WERI-Rb-1 (cell line): ENCODE measurements around the gene TRIO.
"Not testable (repeated sequence)": the region's sequence is repeated elsewhere in the genome, so short reads cannot be mapped to it uniquely, and the experiment has no call there.

Source experiments
- DNase-seq: peaks from one replicate; pipeline ENCODE4 v3.0.0-alpha.2; 2020
- H3K27ac ChIP-seq: fragments of 250-450 bp; sonication (Bioruptor Pico); 2 replicates; pipeline ENCODE4 v1.5.1; 2020; ENCODE audit warnings: mild to moderate bottlenecking, moderate library complexity
- H3K27me3 ChIP-seq: fragments of 250-450 bp; sonication (Bioruptor Pico); 2 replicates; pipeline ENCODE4 v1.5.1; 2021; ENCODE audit warnings: mild to moderate bottlenecking, low read depth, moderate library complexity; ENCODE audit not compliant: insufficient read depth, severe bottlenecking
- H3K36me3 ChIP-seq: fragments of 250-450 bp; sonication (Bioruptor Pico); 2 replicates; pipeline ENCODE4 v1.5.1; 2020; ENCODE audit warnings: mild to moderate bottlenecking, moderate library complexity
- H3K4me3 ChIP-seq: 2 replicates; pipeline ENCODE4 v1.5.1; 2011; ENCODE audit warnings: low read depth, mild to moderate bottlenecking, control low read depth, low read length
- H3K9me3 ChIP-seq: fragments of 250-450 bp; sonication (Bioruptor Pico); 2 replicates; pipeline ENCODE4 v1.5.1; 2021; ENCODE audit warnings: mild to moderate bottlenecking, moderate library complexity; ENCODE audit not compliant: severe bottlenecking
- CTCF ChIP-seq: IDR thresholded peaks from 2 replicates; pipeline ENCODE4 v1.5.1; 2011; ENCODE audit warnings: low read depth, mild to moderate bottlenecking, control low read depth, inconsistent platforms, low read length

Gene TRIO

GRCh38 chr5:14429101-14430050 is 286.2 kb downstream of the TRIO start:
- TF ChIP-seq CTCF: no peak
- Histone ChIP-seq H3K27ac (no peak overlapping the region), H3K36me3 (no peaks in the 10 kb centered on the region), H3K27me3 (no peaks in the 10 kb centered on the region), H3K9me3 (no peaks in the 10 kb centered on the region), H3K4me3 (no peak overlapping the region)
- DNase-seq: no peak

DNA sequence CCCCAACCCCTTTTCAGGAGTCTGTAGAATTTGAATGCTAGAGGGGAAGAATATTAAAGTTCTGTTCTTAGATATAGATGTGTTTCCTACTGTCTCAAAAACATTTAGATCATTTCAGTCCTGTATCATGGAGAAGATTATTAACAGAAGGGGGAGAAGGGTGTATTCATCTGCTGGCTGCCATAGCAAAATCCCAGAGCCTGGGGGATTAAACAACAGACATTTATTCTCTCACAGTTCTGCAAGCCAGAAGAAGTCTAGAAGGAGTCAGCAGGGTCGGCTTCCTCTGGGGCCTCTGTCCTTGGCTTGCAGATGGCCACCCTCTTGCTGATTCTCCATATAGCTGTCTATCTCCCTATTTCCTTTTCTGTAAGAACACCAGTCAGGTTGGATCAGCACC is 288.4 kb downstream of the TRIO start:
- TF ChIP-seq CTCF: no peak
- Histone ChIP-seq H3K36me3 (no peaks in the 10 kb centered on the region), H3K4me3 (no peak overlapping the region), H3K27me3 (no peaks in the 10 kb centered on the region), H3K27ac (no peak overlapping the region), H3K9me3 (no peaks in the 10 kb centered on the region)
- no peak for DNase-seq

- H3K36me3 ChIP-seq: no peaks in the 10 kb centered on the region
- H3K4me3 ChIP-seq: no peak overlapping the region
- H3K9me3 ChIP-seq: no peaks in the 10 kb centered on the region
- no peak for TF ChIP-seq CTCF
- no peak for DNase-seq
- H3K27ac ChIP-seq: no peak overlapping the region
- H3K27me3 ChIP-seq: no peaks in the 10 kb centered on the region
Observed at GRCh38 chr5:14432931-14433589, 289.9 kb downstream of the TRIO start.

GRCh38 chr5:14435481-14435880 is 292.3 kb downstream of the TRIO start:
- no peak overlapping the region for H3K4me3 ChIP-seq
- H3K27ac ChIP-seq: no peak overlapping the region
- no peaks in the 10 kb centered on the region for H3K9me3 ChIP-seq
- no peak for TF ChIP-seq CTCF
- H3K36me3 ChIP-seq: no peaks in the 10 kb centered on the region
- no peaks in the 10 kb centered on the region for H3K27me3 ChIP-seq
- no peak for DNase-seq

DNA sequence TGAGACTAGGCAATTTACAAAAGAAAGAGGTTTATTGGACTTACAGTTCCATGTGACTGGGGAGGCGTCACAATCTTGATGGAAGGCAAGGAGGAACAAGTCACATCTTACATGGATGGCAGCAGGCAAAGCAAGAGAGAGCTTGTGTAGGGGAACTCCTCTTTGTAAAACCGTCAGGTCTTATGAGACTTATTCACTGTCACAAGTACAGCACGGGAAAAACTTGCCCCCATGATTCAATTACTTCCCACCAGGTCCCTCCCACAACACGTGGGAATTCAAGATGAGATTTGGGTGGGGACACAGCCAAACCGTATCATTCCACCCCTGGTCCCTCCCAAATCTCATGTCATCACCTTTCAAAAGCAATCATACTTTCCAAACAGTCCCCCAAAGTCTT is 293.0 kb downstream of the TRIO start:
- not testable (repeated sequence) for DNase-seq, H3K4me3 ChIP-seq, H3K36me3 ChIP-seq, H3K27me3 ChIP-seq, H3K9me3 ChIP-seq, H3K27ac ChIP-seq

DNA sequence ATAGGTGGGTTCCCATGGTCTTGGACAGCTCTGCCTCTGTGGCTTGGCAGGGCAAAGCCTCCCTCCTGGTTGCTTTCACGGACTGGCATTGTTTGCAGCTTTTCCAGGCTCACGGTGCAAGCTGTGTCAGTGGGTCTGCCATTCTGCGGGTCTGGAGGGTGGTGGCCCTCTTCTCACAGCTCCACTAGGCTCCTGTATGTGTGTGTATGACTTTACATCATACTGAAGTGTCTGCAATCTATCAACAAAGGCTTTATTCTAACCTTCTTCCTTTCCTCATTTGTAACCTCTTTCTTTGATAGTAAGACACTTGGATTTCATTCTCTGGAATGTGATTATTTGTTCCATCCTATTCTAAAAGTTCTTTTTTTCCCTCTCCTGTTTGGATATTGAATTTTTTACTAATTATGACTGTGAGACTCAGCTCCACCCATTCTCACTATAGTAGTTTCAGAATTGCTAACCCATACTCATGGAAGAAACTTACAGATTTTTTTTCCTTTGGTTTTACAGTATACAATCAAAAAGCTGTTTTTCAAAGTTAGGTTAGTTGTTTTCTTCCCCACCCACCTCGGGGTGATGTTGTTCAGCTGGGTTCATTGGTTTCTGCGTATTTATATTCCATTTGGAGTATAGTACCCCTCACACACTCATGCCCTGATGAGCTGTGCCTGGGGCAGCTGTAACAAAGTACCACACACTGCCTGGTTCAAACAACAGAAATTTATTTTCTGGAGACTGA is 293.8 kb downstream of the TRIO start:
- no peaks in the 10 kb centered on the region for H3K9me3 ChIP-seq
- no peaks in the 10 kb centered on the region for H3K36me3 ChIP-seq
- no peak for DNase-seq
- no peak overlapping the region for H3K4me3 ChIP-seq
- no peak for TF ChIP-seq CTCF
- H3K27ac ChIP-seq: no peak overlapping the region
- no peaks in the 10 kb centered on the region for H3K27me3 ChIP-seq
